SK-N-MC (cell line): ENCODE measurements around the gene ARHGEF7.

Source experiments
- EZH2 ChIP-seq: fragments of 200-600 bp; sonication (generic); IDR thresholded peaks from one replicate; pipeline ENCODE4 v1.6.1; 2017; ENCODE audit warnings: antibody characterized with exemption
- POLR2AphosphoS5 ChIP-seq: IDR thresholded peaks from 2 replicates; pipeline ENCODE4 v1.6.1; 2012; ENCODE audit warnings: mild to moderate bottlenecking, low read depth, low read length, borderline replicate concordance

DNA sequence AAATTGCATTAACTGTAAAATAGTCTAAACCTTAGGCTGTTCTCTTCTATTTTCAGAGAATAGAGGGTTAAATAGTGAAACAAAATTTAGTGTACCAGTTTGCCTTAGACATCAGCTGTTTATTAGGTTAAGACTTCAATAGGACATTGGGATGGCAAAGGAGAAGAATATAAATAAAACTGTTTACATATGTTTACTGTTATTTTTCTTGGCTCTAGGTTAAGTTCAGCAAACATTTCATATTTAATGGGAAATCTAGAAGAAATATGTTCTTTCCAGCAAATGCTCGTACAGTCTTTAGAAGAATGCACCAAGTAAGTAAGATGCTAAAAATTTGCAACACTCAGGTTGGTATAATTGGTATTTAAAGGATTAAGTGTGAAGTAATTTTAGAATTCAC, 128.9 kb downstream of the ARHGEF7 start:
- TF ChIP-seq EZH2 = no peak
- TF ChIP-seq POLR2AphosphoS5 = no peak
